Measurements from ENCODE around the gene SLC4A2.
A peak's percentile ranks its signal among the peaks of the same experiment; 100 is the strongest.

The SLC4A2 gene

DNA sequence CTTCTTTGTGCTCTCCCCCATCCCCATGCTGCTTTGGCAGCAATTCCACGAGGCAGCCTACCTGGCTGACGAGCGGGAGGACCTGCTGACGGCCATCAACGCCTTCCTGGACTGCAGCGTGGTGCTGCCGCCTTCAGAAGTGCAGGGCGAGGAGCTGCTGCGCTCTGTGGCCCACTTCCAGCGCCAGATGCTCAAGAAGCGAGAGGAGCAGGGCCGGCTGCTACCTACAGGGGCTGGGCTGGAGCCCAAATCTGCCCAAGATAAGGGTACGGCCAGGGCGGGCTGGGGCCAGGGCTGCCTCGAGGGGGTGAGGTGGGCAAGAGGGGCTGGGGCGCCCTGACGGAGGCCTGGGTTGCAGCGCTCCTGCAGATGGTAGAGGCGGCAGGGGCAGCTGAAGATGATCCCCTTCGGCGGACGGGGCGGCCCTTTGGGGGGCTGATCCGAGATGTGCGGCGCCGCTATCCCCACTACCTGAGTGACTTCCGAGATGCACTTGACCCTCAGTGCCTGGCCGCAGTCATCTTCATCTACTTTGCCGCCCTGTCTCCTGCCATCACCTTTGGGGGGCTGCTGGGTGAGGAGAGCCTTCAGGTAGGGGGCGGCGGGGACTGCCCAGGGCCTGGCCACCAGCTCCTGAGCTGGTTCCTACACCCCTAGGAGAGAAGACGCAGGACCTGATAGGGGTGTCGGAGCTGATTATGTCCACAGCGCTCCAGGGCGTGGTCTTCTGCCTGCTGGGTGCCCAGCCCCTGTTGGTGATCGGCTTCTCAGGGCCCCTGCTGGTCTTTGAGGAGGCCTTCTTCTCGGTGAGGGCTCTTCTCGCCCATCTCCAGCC is 11.9 kb downstream of the SLC4A2 start:
- H3K4me3 ChIP-seq (replicated peaks in 1 of 2; ENCODE audit: low read depth in 2 of 2, low read length in 2 of 2) = no peak overlapping the region
- DNase-seq (ENCODE audit: low read depth in 2 of 2) = no peak
- TF ChIP-seq, protein P1, sequence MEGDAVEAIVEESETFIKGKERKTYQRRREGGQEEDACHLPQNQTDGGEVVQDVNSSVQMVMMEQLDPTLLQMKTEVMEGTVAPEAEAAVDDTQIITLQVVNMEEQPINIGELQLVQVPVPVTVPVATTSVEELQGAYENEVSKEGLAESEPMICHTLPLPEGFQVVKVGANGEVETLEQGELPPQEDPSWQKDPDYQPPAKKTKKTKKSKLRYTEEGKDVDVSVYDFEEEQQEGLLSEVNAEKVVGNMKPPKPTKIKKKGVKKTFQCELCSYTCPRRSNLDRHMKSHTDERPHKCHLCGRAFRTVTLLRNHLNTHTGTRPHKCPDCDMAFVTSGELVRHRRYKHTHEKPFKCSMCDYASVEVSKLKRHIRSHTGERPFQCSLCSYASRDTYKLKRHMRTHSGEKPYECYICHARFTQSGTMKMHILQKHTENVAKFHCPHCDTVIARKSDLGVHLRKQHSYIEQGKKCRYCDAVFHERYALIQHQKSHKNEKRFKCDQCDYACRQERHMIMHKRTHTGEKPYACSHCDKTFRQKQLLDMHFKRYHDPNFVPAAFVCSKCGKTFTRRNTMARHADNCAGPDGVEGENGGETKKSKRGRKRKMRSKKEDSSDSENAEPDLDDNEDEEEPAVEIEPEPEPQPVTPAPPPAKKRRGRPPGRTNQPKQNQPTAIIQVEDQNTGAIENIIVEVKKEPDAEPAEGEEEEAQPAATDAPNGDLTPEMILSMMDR (IDR thresholded peaks at IDR 0.05; ENCODE audit: low read depth, low read length) = no peak

DNA sequence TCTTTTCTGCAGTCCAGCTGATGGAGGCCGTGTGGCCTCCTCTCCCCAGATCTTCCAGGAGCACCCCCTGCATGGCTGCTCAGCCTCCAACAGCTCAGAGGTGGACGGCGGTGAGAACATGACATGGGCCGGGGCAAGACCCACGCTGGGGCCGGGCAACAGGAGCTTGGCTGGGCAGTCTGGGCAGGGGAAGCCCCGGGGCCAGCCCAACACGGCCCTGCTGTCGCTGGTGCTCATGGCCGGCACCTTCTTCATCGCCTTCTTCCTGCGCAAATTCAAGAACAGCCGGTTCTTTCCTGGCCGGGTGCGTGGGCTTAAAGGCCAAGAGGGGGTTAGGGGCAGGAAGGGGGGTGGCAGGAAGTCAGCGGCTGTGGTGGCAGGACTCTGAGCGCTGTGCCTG is 14.6 kb downstream of the SLC4A2 start:
- TF ChIP-seq, protein P1 (IDR thresholded peaks at IDR 0.05; ENCODE audit: low read depth, low read length) = no peak
- DNase-seq (ENCODE audit: low read depth in 2 of 2) = no peak
- no peak overlapping the region for H3K4me3 ChIP-seq (replicated peaks in 1 of 2; ENCODE audit: low read depth in 2 of 2, low read length in 2 of 2)

DNA sequence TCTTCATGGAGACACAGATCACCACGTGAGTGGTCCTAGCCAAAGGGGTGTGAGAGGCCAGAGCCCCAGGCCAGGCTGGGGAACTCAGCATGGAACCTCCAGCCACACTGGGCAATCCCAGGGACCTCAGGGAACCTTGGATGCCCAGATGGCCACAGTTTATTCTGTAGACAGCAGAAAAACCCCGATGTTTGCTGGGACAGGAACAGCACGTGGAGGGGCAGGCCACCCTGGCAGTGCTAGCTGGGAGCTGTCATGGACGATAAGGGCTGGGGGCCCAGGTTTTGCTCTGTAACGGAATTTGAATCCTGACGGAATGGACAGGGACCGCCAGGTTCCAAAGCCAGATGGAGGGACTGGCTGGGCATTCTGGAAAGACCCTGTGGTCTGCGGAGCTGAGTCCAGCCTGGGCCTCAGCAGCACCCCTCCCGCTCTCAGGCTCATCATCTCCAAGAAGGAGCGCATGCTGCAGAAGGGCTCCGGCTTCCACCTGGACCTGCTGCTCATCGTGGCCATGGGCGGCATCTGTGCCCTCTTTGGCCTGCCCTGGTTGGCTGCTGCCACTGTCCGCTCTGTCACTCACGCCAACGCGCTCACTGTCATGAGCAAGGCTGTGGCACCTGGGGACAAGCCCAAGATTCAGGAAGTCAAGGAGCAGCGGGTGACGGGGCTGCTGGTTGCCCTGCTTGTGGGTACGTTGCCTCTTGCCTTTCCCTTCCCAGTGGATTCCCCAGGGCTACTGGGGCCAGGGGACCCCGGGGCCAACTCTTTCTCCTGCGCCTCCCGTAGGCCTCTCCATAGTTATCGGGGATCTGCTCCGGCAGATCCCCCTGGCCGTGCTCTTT is 15.7 kb downstream of the SLC4A2 start:
- TF ChIP-seq, protein P1 (IDR thresholded peaks at IDR 0.05; ENCODE audit: low read depth, low read length) = no peak
- DNase-seq (ENCODE audit: low read depth in 2 of 2) = no peak
- H3K4me3 ChIP-seq (replicated peaks in 1 of 2; ENCODE audit: low read depth in 2 of 2, low read length in 2 of 2) = no peak overlapping the region

DNA sequence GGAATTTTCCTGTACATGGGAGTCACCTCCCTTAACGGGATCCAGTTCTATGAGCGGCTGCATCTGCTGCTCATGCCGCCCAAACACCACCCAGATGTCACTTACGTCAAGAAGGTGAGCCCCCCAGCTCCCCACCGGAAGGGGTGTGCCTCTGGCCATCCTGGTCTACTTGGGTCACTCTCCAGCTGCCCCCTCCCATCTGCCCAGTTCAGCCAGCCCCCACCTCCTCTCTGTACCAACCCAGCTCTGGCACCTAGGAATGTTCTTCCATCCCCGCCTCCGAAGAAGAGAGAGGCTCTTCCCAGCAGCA is 16.2 kb downstream of the SLC4A2 start:
- TF ChIP-seq, protein P1 (IDR thresholded peaks at IDR 0.05; ENCODE audit: low read depth, low read length) = no peak
- H3K4me3 ChIP-seq (replicated peaks in 1 of 2; ENCODE audit: low read depth in 2 of 2, low read length in 2 of 2) = no peak overlapping the region
- no peak for DNase-seq (ENCODE audit: low read depth in 2 of 2)

DNA sequence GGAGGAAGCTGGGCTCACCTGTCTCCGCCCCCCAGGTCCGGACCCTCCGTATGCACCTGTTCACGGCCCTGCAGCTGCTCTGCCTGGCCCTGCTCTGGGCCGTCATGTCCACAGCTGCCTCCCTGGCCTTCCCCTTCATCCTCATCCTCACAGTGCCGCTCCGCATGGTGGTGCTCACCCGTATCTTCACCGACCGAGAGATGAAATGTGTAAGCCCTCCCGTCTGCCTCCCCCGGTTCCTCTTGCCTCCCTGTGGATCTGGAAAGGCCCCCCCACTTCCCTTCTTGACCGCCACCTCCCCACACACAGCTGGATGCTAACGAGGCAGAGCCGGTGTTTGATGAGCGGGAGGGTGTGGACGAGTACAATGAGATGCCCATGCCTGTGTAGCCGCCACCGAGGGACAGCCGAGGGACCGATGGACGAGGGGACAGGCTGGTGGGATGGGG is 16.6 kb downstream of the SLC4A2 start:
- TF ChIP-seq, protein P1 (IDR thresholded peaks at IDR 0.05; ENCODE audit: low read depth, low read length) = no peak
- DNase-seq (ENCODE audit: low read depth in 2 of 2) = no peak
- H3K4me3 ChIP-seq (replicated peaks in 1 of 2; ENCODE audit: low read depth in 2 of 2, low read length in 2 of 2) = no peak overlapping the region

DNA sequence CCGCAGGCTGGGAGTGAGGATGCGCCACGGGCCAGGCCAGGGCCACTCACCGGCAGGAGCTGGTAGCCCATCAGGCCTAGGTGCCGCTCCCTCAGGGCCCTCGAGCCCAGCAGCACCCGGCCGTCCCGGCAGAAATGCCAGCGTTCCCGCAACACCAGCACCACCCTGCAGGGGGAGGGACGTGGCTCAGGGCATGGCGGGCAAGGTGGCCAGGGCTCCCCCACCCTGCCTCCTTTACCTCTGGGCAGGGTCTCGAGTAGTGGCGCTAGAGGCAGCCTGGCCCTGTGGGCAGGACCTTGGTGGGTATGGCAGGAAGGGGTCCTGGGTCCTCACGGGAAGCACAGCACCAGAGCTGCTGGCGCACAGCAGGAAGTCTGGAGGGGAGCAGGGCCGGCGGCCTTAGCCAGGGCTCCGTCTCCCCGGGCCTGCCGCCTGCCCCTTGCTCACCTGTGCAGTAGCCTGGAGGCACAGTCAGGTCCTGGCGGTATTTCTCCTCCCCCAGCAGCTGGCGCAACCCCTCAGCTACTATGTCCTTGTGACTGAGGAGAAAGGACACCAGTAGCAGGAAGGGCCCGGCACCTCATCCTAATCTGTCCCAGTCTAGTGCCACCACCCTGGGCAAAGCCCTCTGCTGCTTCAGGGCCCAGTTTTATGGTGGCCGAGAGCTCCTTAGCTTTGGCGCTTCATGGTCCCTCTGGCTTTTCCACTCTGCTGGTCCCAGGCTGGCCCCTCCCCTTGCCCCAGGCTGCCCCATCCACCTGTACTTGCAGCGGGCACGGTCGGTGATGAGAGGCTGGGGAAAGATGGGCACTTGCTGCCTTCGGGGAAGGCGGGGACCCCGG is 17.7 kb downstream of the SLC4A2 start:
- DNase-seq (ENCODE audit: low read depth in 2 of 2) = peak in 1 of 2 donors; percentile 23
- TF ChIP-seq, protein P1 (IDR thresholded peaks at IDR 0.05; ENCODE audit: low read depth, low read length) = peak; percentile 47
- H3K4me3 ChIP-seq (replicated peaks in 1 of 2; ENCODE audit: low read depth in 2 of 2, low read length in 2 of 2) = no peak overlapping the region
